GM23338 (cell line): ENCODE data around the gene KLF7. TPM values are rescaled to one million over a fixed set of nuclear protein-coding genes. Genes with fewer than 3 reads are reported as not detected.

Source experiments
- ATAC-seq: fragments of 200-7000 bp; cut with Tn5 transposase; 3 replicates; pipeline ENCODE4 v1.9.1; 2020
- DNase-seq: peaks from one replicate; pipeline ENCODE4 v3.0.0-alpha.2; 2015; ENCODE audit warnings: low spot score
- H2AFZ ChIP-seq: fragments of 200-600 bp; sonication (generic); 2 replicates; pipeline ENCODE4 v1.8.0; 2016; ENCODE audit warnings: antibody characterized with exemption, mild to moderate bottlenecking, moderate library complexity
- H3F3A ChIP-seq: fragments of 200-600 bp; sonication (generic); replicated peaks from 2 replicates; pipeline ENCODE4 v1.8.0; 2017; ENCODE audit warnings: antibody characterized with exemption, mixed run types, low read depth
- H3K27ac ChIP-seq: fragments of 200-600 bp; sonication (generic); 2 replicates; pipeline ENCODE4 v1.6.1; 2016; ENCODE audit warnings: low read depth
- H3K27me3 ChIP-seq: fragments of 200-600 bp; sonication (generic); 2 replicates; pipeline ENCODE4 v1.8.0; 2016; ENCODE audit warnings: mild to moderate bottlenecking, mixed run types, moderate library complexity; ENCODE audit not compliant: insufficient read depth
- H3K36me3 ChIP-seq: fragments of 200-600 bp; sonication (generic); 2 replicates; pipeline ENCODE4 v1.8.0; 2016; ENCODE audit warnings: mild to moderate bottlenecking; ENCODE audit not compliant: insufficient read depth
- H3K4me1 ChIP-seq: fragments of 200-600 bp; sonication (generic); 2 replicates; pipeline ENCODE4 v1.8.0; 2016; ENCODE audit warnings: mild to moderate bottlenecking, moderate library complexity; ENCODE audit not compliant: insufficient read depth
- H3K4me2 ChIP-seq: fragments of 200-600 bp; sonication (generic); 2 replicates; pipeline ENCODE4 v1.7.1; 2017; ENCODE audit warnings: mixed run types
- H3K4me3 ChIP-seq: fragments of 200-600 bp; sonication (generic); 2 replicates; pipeline ENCODE4 v1.6.1; 2016; ENCODE audit warnings: mixed run types
- H3K79me2 ChIP-seq: fragments of 200-600 bp; sonication (generic); replicated peaks from 2 replicates; pipeline ENCODE4 v1.8.0; 2017; ENCODE audit warnings: mild to moderate bottlenecking; ENCODE audit not compliant: insufficient read depth
- H3K9me2 ChIP-seq: fragments of 200-600 bp; sonication (generic); 2 replicates; pipeline ENCODE4 v1.8.0; 2017; ENCODE audit not compliant: insufficient read depth
- H4K20me1 ChIP-seq: fragments of 200-600 bp; sonication (generic); replicated peaks from 2 replicates; pipeline ENCODE4 v1.8.0; 2017; ENCODE audit warnings: mild to moderate bottlenecking; ENCODE audit not compliant: insufficient read depth
- H3K27ac Mint-ChIP-seq: 2 replicates; pipeline ENCODE4 v1.8.0; 2020; ENCODE audit warnings: inconsistent platforms, mild to moderate bottlenecking, moderate library complexity, mixed read lengths
- H3K27me3 Mint-ChIP-seq: 3 replicates; pipeline ENCODE4 v1.8.0; 2022; ENCODE audit warnings: low read depth, mild to moderate bottlenecking, moderate library complexity, mixed read lengths, inconsistent platforms; ENCODE audit not compliant: insufficient read depth, poor library complexity
- H3K36me3 Mint-ChIP-seq: 3 replicates; pipeline ENCODE4 v1.8.0; 2021; ENCODE audit warnings: low read depth, mild to moderate bottlenecking, inconsistent platforms, moderate library complexity, mixed read lengths
- H3K4me1 Mint-ChIP-seq: 3 replicates; pipeline ENCODE4 v1.8.0; 2020; ENCODE audit warnings: mild to moderate bottlenecking, inconsistent platforms, mixed read lengths
- H3K4me3 Mint-ChIP-seq: 3 replicates; pipeline ENCODE4 v1.8.0; 2021; ENCODE audit warnings: moderate library complexity, mild to moderate bottlenecking, inconsistent platforms, mixed read lengths
- H3K9me3 Mint-ChIP-seq: 3 replicates; pipeline ENCODE4 v1.8.0; 2020; ENCODE audit warnings: moderate library complexity, mild to moderate bottlenecking, inconsistent platforms, mixed read lengths
- CREB1 ChIP-seq: fragments of 250-450 bp; sonication (Bioruptor Pico); IDR thresholded peaks from 2 replicates; pipeline ENCODE4 v1.5.0; 2020; ENCODE audit warnings: low read depth, mild to moderate bottlenecking, moderate library complexity
- ETS1 ChIP-seq: IDR thresholded peaks from 2 replicates; pipeline ENCODE4 v1.6.1; 2016; ENCODE audit warnings: antibody characterized with exemption
- JUNB ChIP-seq: IDR thresholded peaks from one replicate; pipeline ENCODE4 v1.6.1; 2016; ENCODE audit warnings: antibody characterized with exemption; ENCODE audit not compliant: unreplicated experiment
- REST ChIP-seq: IDR thresholded peaks from one replicate; pipeline ENCODE4 v1.6.1; 2018; ENCODE audit warnings: antibody characterized with exemption; ENCODE audit not compliant: unreplicated experiment
- ZNF331 ChIP-seq: fragments of 250-450 bp; sonication (Bioruptor Pico); IDR thresholded peaks from 2 replicates; pipeline ENCODE4 v1.5.0; 2020; ENCODE audit warnings: low read depth, mild to moderate bottlenecking, moderate library complexity
- polyA plus RNA-seq: library from polyadenylated mRNA; unstranded; fragments of >200 nt; fragmentation: Nextera tagmentation; extraction: Ambion mirVana; gene quantifications from 2 replicates; pipeline ENCODE4 v1.2.1, GENCODE V29; 2016
- total RNA-seq: library from RNA; depleted of rRNA; stranded (reverse); fragments of >200 nt; shearing (Covaris generic); gene quantifications from 2 replicates; pipeline ENCODE4 v1.2.3, GENCODE V29; 2014
- TF ChIP-seq, protein P1 (sequence below), 2 experiments: fragments of 200-600 bp in 1 of 2; sonication (generic) in 1 of 2; conservative IDR thresholded peaks; 2 replicates each; pipeline versions ENCODE4 v1.5.1 to v1.6.1; 2016 to 2017; ENCODE audit warnings: antibody characterized with exemption in 2 of 2, low read depth in 2 of 2, mild to moderate bottlenecking in 2 of 2, moderate library complexity in 1 of 2

Gene KLF7
- total and polyA plus RNA-seq, 2 experiments from 2014 or later, result 5.7 to 15.4 TPM

DNA sequence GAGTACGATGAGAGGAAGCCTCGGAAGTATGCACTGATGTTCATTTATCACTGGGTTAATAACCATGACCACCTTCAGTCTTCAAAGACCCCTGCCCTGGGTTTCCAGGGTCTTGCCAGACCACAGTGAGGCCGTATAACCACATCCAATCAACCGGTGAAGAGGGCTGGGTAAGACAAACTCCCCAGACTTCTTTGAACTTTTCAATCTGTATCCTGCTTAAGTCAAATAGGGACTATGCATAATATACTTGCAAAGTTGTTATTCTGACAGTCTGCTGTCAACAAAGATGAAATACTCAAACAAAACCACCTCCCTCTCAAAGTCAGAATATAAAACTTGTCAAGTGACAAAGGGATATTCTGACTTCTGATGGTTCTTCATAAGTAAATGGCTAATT is 54.0 kb downstream of the KLF7 start:
- no peaks in the 10 kb centered on the region for H3F3A ChIP-seq
- H3K27ac ChIP-seq, result no peak overlapping the region
- H3K36me3 Mint-ChIP-seq, result peaks cover 4% of the 10 kb centered on the region
- no peak overlapping the region for H2AFZ ChIP-seq
- H3K4me2 ChIP-seq, result no peak overlapping the region
- no peak overlapping the region for H3K4me3 ChIP-seq
- ATAC-seq (no peak), DNase-seq (no peak)
- TF ChIP-seq, protein P1, sequence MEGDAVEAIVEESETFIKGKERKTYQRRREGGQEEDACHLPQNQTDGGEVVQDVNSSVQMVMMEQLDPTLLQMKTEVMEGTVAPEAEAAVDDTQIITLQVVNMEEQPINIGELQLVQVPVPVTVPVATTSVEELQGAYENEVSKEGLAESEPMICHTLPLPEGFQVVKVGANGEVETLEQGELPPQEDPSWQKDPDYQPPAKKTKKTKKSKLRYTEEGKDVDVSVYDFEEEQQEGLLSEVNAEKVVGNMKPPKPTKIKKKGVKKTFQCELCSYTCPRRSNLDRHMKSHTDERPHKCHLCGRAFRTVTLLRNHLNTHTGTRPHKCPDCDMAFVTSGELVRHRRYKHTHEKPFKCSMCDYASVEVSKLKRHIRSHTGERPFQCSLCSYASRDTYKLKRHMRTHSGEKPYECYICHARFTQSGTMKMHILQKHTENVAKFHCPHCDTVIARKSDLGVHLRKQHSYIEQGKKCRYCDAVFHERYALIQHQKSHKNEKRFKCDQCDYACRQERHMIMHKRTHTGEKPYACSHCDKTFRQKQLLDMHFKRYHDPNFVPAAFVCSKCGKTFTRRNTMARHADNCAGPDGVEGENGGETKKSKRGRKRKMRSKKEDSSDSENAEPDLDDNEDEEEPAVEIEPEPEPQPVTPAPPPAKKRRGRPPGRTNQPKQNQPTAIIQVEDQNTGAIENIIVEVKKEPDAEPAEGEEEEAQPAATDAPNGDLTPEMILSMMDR (conservative IDR thresholded peaks at IDR 0.05; ENCODE audit: low read depth in 2 of 2), result no peak
- TF ChIP-seq CREB1 (CRISPR knock-in tag) (no peak), REST (no peak), ETS1 (no peak), JUNB (no peak), ZNF331 (no peak)
- no peak overlapping the region for H3K4me3 Mint-ChIP-seq
- no peaks in the 10 kb centered on the region for H4K20me1 ChIP-seq
- no peaks in the 10 kb centered on the region for H3K27me3 ChIP-seq
- H3K36me3 ChIP-seq, result no peaks in the 10 kb centered on the region
- H3K27me3 Mint-ChIP-seq, result no peaks in the 10 kb centered on the region
- peaks cover 12% of the 10 kb centered on the region for H3K4me1 Mint-ChIP-seq
- H3K9me3 Mint-ChIP-seq, result no peaks in the 10 kb centered on the region
- no peak overlapping the region for H3K27ac Mint-ChIP-seq
- H3K4me1 ChIP-seq, result no peaks in the 10 kb centered on the region
- H3K9me2 ChIP-seq, result no peaks in the 10 kb centered on the region
- peaks cover 19% of the 10 kb centered on the region for H3K79me2 ChIP-seq

DNA sequence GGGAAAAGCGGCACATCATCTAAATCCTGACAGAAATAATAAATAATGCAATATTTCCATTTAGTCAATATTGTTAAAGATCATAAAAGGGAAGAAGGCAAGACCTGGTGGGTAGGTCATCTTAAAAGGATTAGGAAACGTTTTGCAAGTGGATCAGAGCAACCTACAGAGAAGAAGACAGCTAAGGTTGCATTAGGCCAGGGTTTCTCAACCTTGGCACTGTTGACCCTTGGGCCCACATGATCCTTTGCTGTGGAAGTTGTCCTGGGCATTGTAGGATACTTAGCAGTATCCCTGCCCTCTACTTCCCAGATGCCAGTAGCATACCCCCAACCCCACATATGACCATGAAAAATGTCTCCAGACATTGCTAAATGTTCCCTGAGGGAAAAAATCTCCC is 55.0 kb downstream of the KLF7 start:
- Mint-ChIP-seq H3K4me1 (peaks cover 10% of the 10 kb centered on the region), H3K9me3 (no peaks in the 10 kb centered on the region), H3K36me3 (peaks cover 4% of the 10 kb centered on the region), H3K27ac (peak overlapping the region; percentile 59; the same call in 1 of the 2 replicates), H3K27me3 (no peaks in the 10 kb centered on the region), H3K4me3 (no peak overlapping the region)
- Histone ChIP-seq H2AFZ (no peak overlapping the region), H3K27ac (no peak overlapping the region), H3K36me3 (no peaks in the 10 kb centered on the region), H3K4me3 (no peak overlapping the region), H4K20me1 (no peaks in the 10 kb centered on the region), H3K9me2 (0 out of 2 replicates have a peak, but pooled peaks cover 3% of the 10 kb centered on the region), H3K79me2 (peaks cover 18% of the 10 kb centered on the region), H3K4me2 (no peak overlapping the region), H3F3A (no peaks in the 10 kb centered on the region), H3K4me1 (no peaks in the 10 kb centered on the region), H3K27me3 (no peaks in the 10 kb centered on the region)
- ATAC-seq (no peak), DNase-seq (no peak)
- TF ChIP-seq ETS1 (no peak), REST (no peak)
